ENCODE measurements around the gene XPNPEP2. TPM values are rescaled to one million over a fixed set of nuclear protein-coding genes. Genes with fewer than 3 reads are reported as not detected.

XPNPEP2 gene
- total and polyA plus RNA-seq, 8 donors: 0.33 to 16.3 (median 1.7) TPM

- H3K4me1 ChIP-seq: no peaks in the 10 kb centered on the region
- 52 to 66% (median 57%) methylated on average over 5 to 7 of the region's 7 CpGs for WGBS, 5 donors
- no peak overlapping the region for H3K4me3 ChIP-seq
- H3K9me3 ChIP-seq: peaks cover 0 to 7% (median 0%) of the 10 kb centered on the region in 4 donors
- no peaks in the 10 kb centered on the region for H3K27me3 ChIP-seq
- TF ChIP-seq EP300 (IDR thresholded peaks at IDR 0.05) (no peak), POLR2AphosphoS5 (IDR thresholded peaks at IDR 0.05) (no peak), POLR2A (IDR thresholded peaks at IDR 0.05) (no peak), CTCF (IDR thresholded peaks at IDR 0.05) (no peak)
- DNase-seq: peak in 1 of 2 donors; percentile 45
- intact Hi-C loops (cut with DNase I; ENCODE audit: low total_unique reads): no loop called here
- H3K36me3 ChIP-seq: no peaks in the 10 kb centered on the region
- H3K27ac ChIP-seq: no peak overlapping the region
These were observed 32.2 kb upstream of the XPNPEP2 start for GRCh38 chrX:129706400-129707072.

GRCh38 chrX:129714581-129714980 is 24.2 kb upstream of the XPNPEP2 start:
- TF ChIP-seq POLR2A (IDR thresholded peaks at IDR 0.05): no peak
- TF ChIP-seq POLR2AphosphoS5 (IDR thresholded peaks at IDR 0.05): no peak
- no peak for TF ChIP-seq EP300 (IDR thresholded peaks at IDR 0.05)
- TF ChIP-seq CTCF (IDR thresholded peaks at IDR 0.05): no peak
- intact Hi-C loops (cut with DNase I; ENCODE audit: low total_unique reads): no loop called here
- H3K27me3 ChIP-seq: no peaks in the 10 kb centered on the region
- no peak overlapping the region for H3K4me3 ChIP-seq
- H3K9me3 ChIP-seq: no peaks in the 10 kb centered on the region
- WGBS, 5 donors: 72 to 96% (median 87%) methylated on average over 3 to 4 of the region's 4 CpGs
- DNase-seq: no peak
- H3K4me1 ChIP-seq: no peaks in the 10 kb centered on the region
- no peak overlapping the region for H3K27ac ChIP-seq
- no peaks in the 10 kb centered on the region for H3K36me3 ChIP-seq

GRCh38 chrX:129716507-129716906 is 22.3 kb upstream of the XPNPEP2 start:
- H3K4me1 ChIP-seq: no peaks in the 10 kb centered on the region
- no peak overlapping the region for H3K27ac ChIP-seq
- no peaks in the 10 kb centered on the region for H3K36me3 ChIP-seq
- H3K27me3 ChIP-seq: no peaks in the 10 kb centered on the region
- TF ChIP-seq POLR2AphosphoS5 (IDR thresholded peaks at IDR 0.05): no peak
- TF ChIP-seq EP300 (IDR thresholded peaks at IDR 0.05): no peak
- TF ChIP-seq CTCF (IDR thresholded peaks at IDR 0.05): no peak
- no peak for TF ChIP-seq POLR2A (IDR thresholded peaks at IDR 0.05)
- intact Hi-C loops (cut with DNase I; ENCODE audit: low total_unique reads): no loop called here
- no peak overlapping the region for H3K4me3 ChIP-seq
- H3K9me3 ChIP-seq: no peaks in the 10 kb centered on the region
- 67 to 88% (median 73%) methylated on average over 3 to 4 of the region's 4 CpGs for WGBS, 5 donors
- no peak for DNase-seq

- WGBS, 5 donors: 67 to 78% (median 76%) methylated on average over 4 to 5 of the region's 5 CpGs
- intact Hi-C loops (cut with DNase I; ENCODE audit: low total_unique reads): no loop called here
These were observed 20.9 kb upstream of the XPNPEP2 start for GRCh38 chrX:129717892-129718291.

More at GRCh38 chrX:129717892-129718291, 20.9 kb upstream of the XPNPEP2 start:
- Histone ChIP-seq H3K27me3 (no peaks in the 10 kb centered on the region), H3K4me1 (no peaks in the 10 kb centered on the region), H3K4me3 (no peak overlapping the region), H3K36me3 (no peaks in the 10 kb centered on the region), H3K27ac (no peak overlapping the region), H3K9me3 (no peaks in the 10 kb centered on the region)
- DNase-seq: no peak
- TF ChIP-seq CTCF (IDR thresholded peaks at IDR 0.05) (no peak), EP300 (IDR thresholded peaks at IDR 0.05) (no peak), POLR2AphosphoS5 (IDR thresholded peaks at IDR 0.05) (no peak), POLR2A (IDR thresholded peaks at IDR 0.05) (no peak)

Data from stomach (tissue), 9 donors.